ENCODE data around the gene DTX1. TPM values are rescaled to one million over a fixed set of nuclear protein-coding genes. Genes with fewer than 3 reads are reported as not detected.

The DTX1 gene
- total and polyA plus RNA-seq, 2 donors (not counting 3 experiments of a cell fraction or from before 2014, with no cell fraction given): 0.06 to 0.22 TPM

DNA sequence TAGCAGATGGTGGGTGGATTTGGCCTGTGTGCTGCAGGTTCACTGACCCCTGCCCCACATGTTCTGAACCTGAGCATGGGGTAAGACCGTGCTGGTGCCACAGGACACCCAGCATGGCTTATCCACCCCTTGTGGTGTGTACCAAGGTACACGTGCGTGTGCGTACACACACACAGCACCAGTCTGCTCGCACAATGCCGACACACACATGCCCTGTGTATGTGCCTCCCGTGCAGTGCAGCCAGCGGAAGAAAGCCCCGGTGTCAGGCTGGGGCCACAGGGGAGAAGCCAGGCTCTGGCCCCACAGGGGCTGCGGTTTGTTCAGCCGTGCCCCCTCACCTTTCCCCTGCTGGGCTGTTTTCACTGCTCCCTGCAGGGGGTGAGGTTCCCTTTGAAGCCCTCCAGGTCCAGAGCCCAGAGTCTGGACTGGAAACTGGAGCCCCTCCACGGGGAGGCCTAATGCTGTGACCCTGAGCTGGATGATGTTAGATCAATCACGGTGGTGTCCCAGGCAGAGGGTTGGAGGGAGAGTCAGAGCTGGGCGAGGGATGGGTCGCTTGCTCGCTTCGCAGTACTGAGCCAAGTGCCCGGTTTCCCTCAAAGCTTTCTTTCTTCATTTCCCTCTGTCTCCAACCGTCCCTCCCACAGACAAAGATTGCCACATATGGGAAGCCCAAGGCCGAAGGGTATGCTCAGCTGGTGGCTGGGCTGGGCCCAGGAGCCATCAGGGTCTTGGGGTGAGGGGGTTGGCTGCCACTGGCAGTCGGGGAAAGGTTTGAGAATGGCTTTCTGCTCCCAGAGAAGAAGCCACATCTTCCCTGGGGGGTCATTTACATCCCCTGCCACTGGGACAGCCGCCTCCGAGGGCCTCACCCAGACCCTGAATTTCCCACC, 6.2 kb downstream of the DTX1 start:
- no peak overlapping the region for H3K4me3 ChIP-seq (replicated peaks in 1 of 3; ENCODE audit: insufficient read depth in 1 of 3, low read depth in 1 of 3, low read length in 3 of 3)
- H3K9ac ChIP-seq (replicated peaks; ENCODE audit: extremely low read depth, insufficient read depth, low read length): no peak overlapping the region
- peaks cover 0 to 3% of the 10 kb centered on the region in 2 experiments for H3K27me3 ChIP-seq (ENCODE audit: control insufficient read depth in 2 of 2, insufficient read depth in 2 of 2, low read length in 2 of 2)
- no peak overlapping the region for H3K27ac ChIP-seq (ENCODE audit: insufficient read depth, low read depth, low read length)
- no peaks in the 10 kb centered on the region for H3K9me1 ChIP-seq (replicated peaks; ENCODE audit: control insufficient read depth, extremely low read depth, insufficient read depth, low read length)
- no peaks in the 10 kb centered on the region for H3K9me3 ChIP-seq (replicated peaks; ENCODE audit: control insufficient read depth, insufficient read depth, low read length)
- ChIA-PET POLR2A (no interaction called here), CTCF (interaction anchor here (1.3 kb wide), 2 partner anchors 27 to 70 kb away, joined by 4 read pairs; no protein-coding TSS in a partner anchor)
- DNase-seq (ENCODE audit: low read depth, low spot score) (no peak), FAIRE-seq (no peak)
- no peaks in the 10 kb centered on the region for H4K20me1 ChIP-seq (replicated peaks; ENCODE audit: control insufficient read depth, extremely low read depth, insufficient read depth, low read length)
- no peak overlapping the region for H3K4me2 ChIP-seq (ENCODE audit: insufficient read depth, low read length)
- TF ChIP-seq JUN (IDR thresholded peaks at IDR 0.05; ENCODE audit: borderline replicate concordance, insufficient read depth, insufficient read length, low read depth): no peak
- no peak for TF ChIP-seq EZH2 (IDR thresholded peaks at IDR 0.05; ENCODE audit: borderline replicate concordance, low read depth, low read length, severe bottlenecking)
- no peak for TF ChIP-seq FOS (IDR thresholded peaks at IDR 0.05; ENCODE audit: borderline replicate concordance, insufficient read depth, low read length)
- TF ChIP-seq POLR2AphosphoS5 (IDR thresholded peaks at IDR 0.05; ENCODE audit: insufficient read depth, low read depth, low read length): no peak
- no peak for TF ChIP-seq POLR2A (IDR thresholded peaks at IDR 0.05; ENCODE audit: low read depth, low read length)
- TF ChIP-seq, protein P1, sequence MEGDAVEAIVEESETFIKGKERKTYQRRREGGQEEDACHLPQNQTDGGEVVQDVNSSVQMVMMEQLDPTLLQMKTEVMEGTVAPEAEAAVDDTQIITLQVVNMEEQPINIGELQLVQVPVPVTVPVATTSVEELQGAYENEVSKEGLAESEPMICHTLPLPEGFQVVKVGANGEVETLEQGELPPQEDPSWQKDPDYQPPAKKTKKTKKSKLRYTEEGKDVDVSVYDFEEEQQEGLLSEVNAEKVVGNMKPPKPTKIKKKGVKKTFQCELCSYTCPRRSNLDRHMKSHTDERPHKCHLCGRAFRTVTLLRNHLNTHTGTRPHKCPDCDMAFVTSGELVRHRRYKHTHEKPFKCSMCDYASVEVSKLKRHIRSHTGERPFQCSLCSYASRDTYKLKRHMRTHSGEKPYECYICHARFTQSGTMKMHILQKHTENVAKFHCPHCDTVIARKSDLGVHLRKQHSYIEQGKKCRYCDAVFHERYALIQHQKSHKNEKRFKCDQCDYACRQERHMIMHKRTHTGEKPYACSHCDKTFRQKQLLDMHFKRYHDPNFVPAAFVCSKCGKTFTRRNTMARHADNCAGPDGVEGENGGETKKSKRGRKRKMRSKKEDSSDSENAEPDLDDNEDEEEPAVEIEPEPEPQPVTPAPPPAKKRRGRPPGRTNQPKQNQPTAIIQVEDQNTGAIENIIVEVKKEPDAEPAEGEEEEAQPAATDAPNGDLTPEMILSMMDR (IDR thresholded peaks at IDR 0.05; ENCODE audit: extremely low read depth in 1 of 2, insufficient read depth in 1 of 2, low read depth in 1 of 2, low read length in 2 of 2): no peak
- TF ChIP-seq MYC (IDR thresholded peaks at IDR 0.05; ENCODE audit: low read depth, low read length): no peak
- TF ChIP-seq, protein P2, sequence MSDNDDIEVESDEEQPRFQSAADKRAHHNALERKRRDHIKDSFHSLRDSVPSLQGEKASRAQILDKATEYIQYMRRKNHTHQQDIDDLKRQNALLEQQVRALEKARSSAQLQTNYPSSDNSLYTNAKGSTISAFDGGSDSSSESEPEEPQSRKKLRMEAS (IDR thresholded peaks at IDR 0.05; ENCODE audit: insufficient read depth, insufficient read length): no peak
- no peak for TF ChIP-seq GATA2 (IDR thresholded peaks at IDR 0.05; ENCODE audit: insufficient read depth, insufficient read length, low read depth, low read length)
- H3K79me2 ChIP-seq (ENCODE audit: control insufficient read depth, insufficient read depth, low read length): no peaks in the 10 kb centered on the region
- intact Hi-C loops (cut with micrococcal nuclease): no loop called here
- dilution Hi-C loops (cut with MboI; ENCODE audit: extremely low pct_ligation_motif_present, low sequenced_read_pairs): no loop called here
- H3K4me1 ChIP-seq (ENCODE audit: control insufficient read depth, extremely low read depth, insufficient read depth, low read length): no peaks in the 10 kb centered on the region
- no TSS peak for BruUV-seq (replicated peaks)
- H3K36me3 ChIP-seq (ENCODE audit: control insufficient read depth in 2 of 2, extremely low read depth in 1 of 2, insufficient read depth in 2 of 2, low read length in 2 of 2): no peaks in the 10 kb centered on the region
- no peak overlapping the region for H2AFZ ChIP-seq (ENCODE audit: low read depth, low read length)
